Measurements from ENCODE around the gene DENND2C. TPM values are rescaled to one million over a fixed set of nuclear protein-coding genes. Genes with fewer than 3 reads are reported as not detected.

Gene DENND2C
- total and polyA plus RNA-seq, 4 donors = 1.3 to 5.6 (median 3.4) TPM

GRCh38 chr1:114588196-114588689 lies 81.6 kb downstream of the DENND2C start:
- DNase-seq (ENCODE audit: low spot score) = no peak
- Histone ChIP-seq H3K9me3 (ENCODE audit: control insufficient read depth in 4 of 4, low read length in 3 of 4) (no peaks in the 10 kb centered on the region), H3K4me3 (ENCODE audit: low read depth in 1 of 3, low read length in 3 of 3) (peak overlapping the region in 2 of 3 donors; percentile 14 to 51), H3K4me1 (ENCODE audit: control insufficient read depth in 4 of 4, insufficient read depth in 4 of 4, low read length in 3 of 4) (peaks cover 5 to 20% (median 11%) of the 10 kb centered on the region in 4 donors), H3K9ac (ENCODE audit: low read depth in 1 of 2, low read length in 2 of 2) (peak overlapping the region in 1 of 2 donors; percentile 85), H3K27ac (ENCODE audit: low read depth in 1 of 2, low read length in 2 of 2) (peak overlapping the region; percentile 69 to 82), H3K27me3 (ENCODE audit: control insufficient read depth in 4 of 4, insufficient read depth in 4 of 4, low read length in 3 of 4) (no peaks in the 10 kb centered on the region), H3K36me3 (ENCODE audit: control insufficient read depth in 4 of 4, insufficient read depth in 3 of 4, low read depth in 1 of 4, low read length in 3 of 4) (peaks cover 0 to 4% (median 2%) of the 10 kb centered on the region in 4 donors)
- TF ChIP-seq HNF4A (conservative IDR thresholded peaks at IDR 0.05) (peak; percentile 96 to 97), FOXA2 (IDR thresholded peaks at IDR 0.05) (no peak), HNF4G (IDR thresholded peaks at IDR 0.05) (peak; percentile 87), RXRA (IDR thresholded peaks at IDR 0.05) (peak; percentile 51 to 56), ATF3 (IDR thresholded peaks at IDR 0.05) (peak; percentile 38), RAD21 (IDR thresholded peaks at IDR 0.05) (peak in 1 of 2 donors; percentile 29), GABPA (IDR thresholded peaks at IDR 0.05 in 1 of 2, conservative IDR thresholded peaks at IDR 0.05 in 1 of 2) (no peak), CTCF (IDR thresholded peaks at IDR 0.05; ENCODE audit: low read depth, low read length, missing input control) (no peak), REST (IDR thresholded peaks at IDR 0.05) (peak; percentile 22), NR2F2 (IDR thresholded peaks at IDR 0.05) (no peak), ZBTB33 (IDR thresholded peaks at IDR 0.05) (no peak), YY1 (IDR thresholded peaks at IDR 0.05) (peak; percentile 56), EGR1 (IDR thresholded peaks at IDR 0.05; ENCODE audit: low read depth in 2 of 2) (peak in 1 of 2 donors; percentile 26), MAX (IDR thresholded peaks at IDR 0.05) (no peak), TAF1 (conservative IDR thresholded peaks at IDR 0.05) (no peak), JUND (IDR thresholded peaks at IDR 0.05) (peak; percentile 60 to 70), FOXA1 (IDR thresholded peaks at IDR 0.05) (no peak), SP1 (IDR thresholded peaks at IDR 0.05) (peak; percentile 92)
- WGBS = 26% methylated on average over 2 of the region's 2 CpGs

All from liver (tissue), 9 donors.